Liver (tissue), 9 donors: ENCODE results near the gene KRTAP9-2. TPM values are rescaled to one million over a fixed set of nuclear protein-coding genes. Genes with fewer than 3 reads are reported as not detected.
"Not testable (repeated sequence)": the region's sequence is repeated elsewhere in the genome, so short reads cannot be mapped to it uniquely, and the experiment has no call there.

Experiments
- DNase-seq: peaks from one replicate; pipeline ENCODE4 v3.0.0-alpha.2; 2017; ENCODE audit warnings: low spot score
- H3K27ac ChIP-seq, 2 donors: one replicate each; pipeline ENCODE4 v1.7.0; 2013; ENCODE audit warnings: inconsistent platforms in 2 of 2, low read length in 2 of 2, control low read depth in 1 of 2, low read depth in 1 of 2, mild to moderate bottlenecking in 1 of 2
- H3K27me3 ChIP-seq, 4 donors: one replicate each; pipeline versions ENCODE4 v1.6.1 to v1.7.0; 2013; ENCODE audit warnings: low read length in 3 of 4, inconsistent platforms in 1 of 4, mild to moderate bottlenecking in 1 of 4, moderate library complexity in 1 of 4; ENCODE audit not compliant: control insufficient read depth in 4 of 4, insufficient read depth in 4 of 4
- H3K36me3 ChIP-seq, 4 donors: one replicate each; pipeline versions ENCODE4 v1.6.1 to v1.7.0; 2013; ENCODE audit warnings: low read length in 3 of 4, mild to moderate bottlenecking in 3 of 4, low read depth in 1 of 4, moderate library complexity in 1 of 4; ENCODE audit not compliant: control insufficient read depth in 4 of 4, insufficient read depth in 3 of 4
- H3K4me1 ChIP-seq, 4 donors: one replicate each; pipeline versions ENCODE4 v1.6.1 to v1.7.0; 2013; ENCODE audit warnings: low read length in 3 of 4, mild to moderate bottlenecking in 3 of 4, moderate library complexity in 1 of 4; ENCODE audit not compliant: control insufficient read depth in 4 of 4, insufficient read depth in 4 of 4
- H3K4me3 ChIP-seq, 3 donors: one replicate each; pipeline versions ENCODE4 v1.6.1 to v1.7.0; 2013; ENCODE audit warnings: low read length in 3 of 3, control low read depth in 1 of 3, low read depth in 1 of 3, mild to moderate bottlenecking in 1 of 3
- H3K9ac ChIP-seq, 2 donors: one replicate each; pipeline ENCODE4 v1.7.0; 2013; ENCODE audit warnings: low read length in 2 of 2, mild to moderate bottlenecking in 2 of 2, moderate library complexity in 2 of 2, control low read depth in 1 of 2, low read depth in 1 of 2
- H3K9me3 ChIP-seq, 4 donors: one replicate each; pipeline versions ENCODE4 v1.6.1 to v1.7.0; 2013; ENCODE audit warnings: low read length in 3 of 4; ENCODE audit not compliant: control insufficient read depth in 4 of 4
- ATF3 ChIP-seq: IDR thresholded peaks from 2 replicates; pipeline ENCODE4 v1.6.1; 2016; ENCODE audit warnings: antibody characterized with exemption
- EGR1 ChIP-seq, 2 donors: IDR thresholded peaks; 2 replicates each; pipeline ENCODE4 v1.6.1; 2016 to 2018; ENCODE audit warnings: antibody characterized with exemption in 2 of 2, low read depth in 2 of 2
- FOXA1 ChIP-seq: IDR thresholded peaks from 2 replicates; pipeline ENCODE4 v1.6.1; 2016; ENCODE audit warnings: antibody characterized with exemption
- FOXA2 ChIP-seq: IDR thresholded peaks from 2 replicates; pipeline ENCODE4 v1.6.1; 2016; ENCODE audit warnings: antibody characterized with exemption
- GABPA ChIP-seq, 2 donors: IDR thresholded peaks in 1 of 2; conservative IDR thresholded peaks in 1 of 2; 2 replicates each; pipeline ENCODE4 v1.6.1; 2016; ENCODE audit warnings: antibody characterized with exemption in 2 of 2, mild to moderate bottlenecking in 1 of 2, moderate library complexity in 1 of 2
- HNF4A ChIP-seq, 2 donors: conservative IDR thresholded peaks; 2 replicates each; pipeline ENCODE4 v1.6.1; 2016; ENCODE audit warnings: antibody characterized with exemption in 2 of 2, mild to moderate bottlenecking in 2 of 2
- HNF4G ChIP-seq: IDR thresholded peaks from 2 replicates; pipeline ENCODE4 v1.6.1; 2016; ENCODE audit warnings: antibody characterized with exemption
- JUND ChIP-seq, 2 donors: IDR thresholded peaks; 2 replicates each; pipeline ENCODE4 v1.6.1; 2016; ENCODE audit warnings: antibody characterized with exemption in 2 of 2
- MAX ChIP-seq: IDR thresholded peaks from 2 replicates; pipeline ENCODE4 v1.6.1; 2016; ENCODE audit warnings: antibody characterized with exemption
- NR2F2 ChIP-seq: IDR thresholded peaks from 2 replicates; pipeline ENCODE4 v1.6.1; 2016; ENCODE audit warnings: antibody characterized with exemption
- RAD21 ChIP-seq, 2 donors: IDR thresholded peaks; 2 replicates each; pipeline ENCODE4 v1.6.1; 2016; ENCODE audit warnings: antibody characterized with exemption in 2 of 2, mild to moderate bottlenecking in 2 of 2
- REST ChIP-seq: IDR thresholded peaks from 2 replicates; pipeline ENCODE4 v1.6.1; 2016; ENCODE audit warnings: antibody characterized with exemption, mild to moderate bottlenecking
- RXRA ChIP-seq, 2 donors: IDR thresholded peaks; 2 replicates each; pipeline ENCODE4 v1.6.1; 2017 to 2018; ENCODE audit warnings: antibody characterized with exemption in 2 of 2, mild to moderate bottlenecking in 1 of 2
- SP1 ChIP-seq: IDR thresholded peaks from 2 replicates; pipeline ENCODE4 v1.6.1; 2018; ENCODE audit warnings: antibody characterized with exemption, mild to moderate bottlenecking
- YY1 ChIP-seq: IDR thresholded peaks from 2 replicates; pipeline ENCODE4 v1.6.1; 2016; ENCODE audit warnings: antibody characterized with exemption, mild to moderate bottlenecking
- WGBS: extraction: QIAGEN DNeasy Blood & Tissue Kit; methylation state at CpG from one replicate; pipeline ENCODE4 v1.1.7; 2013; 5-methylcytosine and 5-hydroxymethylcytosine counted together
- polyA plus RNA-seq, 2 donors: library from polyadenylated mRNA; stranded (reverse) in 1 of 2; unstranded in 1 of 2; fragments of 200-250 nt in 1 of 2; fragments of >200 nt in 1 of 2; fragmentation: Nextera tagmentation in 1 of 2; extraction: Ambion mirVana in 1 of 2; gene quantifications; one replicate each; pipeline versions ENCODE4 v1.2.1 to v1.2.3, GENCODE V29; 2013 to 2015
- total RNA-seq, 2 donors: library from RNA; depleted of rRNA; stranded (reverse); fragments of >200 nt; gene quantifications; one replicate each; pipeline ENCODE4 v1.2.3, GENCODE V29; 2014
- donor health status: healthy.
- donor health status: healthy.
- donor health status: healthy.
- donor health status: healthy.
- donor health status: healthy.

Gene KRTAP9-2
- total and polyA plus RNA-seq, 4 donors: not detected

- no peak for TF ChIP-seq EGR1 (IDR thresholded peaks at IDR 0.05; ENCODE audit: low read depth in 2 of 2)
Observed at GRCh38 chr17:41251261-41251660, 24.8 kb downstream of the KRTAP9-2 start (continued).

- no peaks in the 10 kb centered on the region for H3K36me3 ChIP-seq
- H3K9ac ChIP-seq: no peak overlapping the region
- no peak overlapping the region for H3K4me3 ChIP-seq
- 0% methylated on average over 1 of the region's 1 CpG for WGBS
- H3K9me3 ChIP-seq: no peaks in the 10 kb centered on the region
- no peak for DNase-seq
- no peak overlapping the region for H3K27ac ChIP-seq
- no peak for TF ChIP-seq EGR1 (IDR thresholded peaks at IDR 0.05; ENCODE audit: low read depth in 2 of 2)
- TF ChIP-seq YY1: no peak
- TF ChIP-seq FOXA1: no peak
- no peak for TF ChIP-seq JUND (IDR thresholded peaks at IDR 0.05)
- no peak for TF ChIP-seq REST
- TF ChIP-seq ATF3: no peak
- no peak for TF ChIP-seq NR2F2
- no peak for TF ChIP-seq HNF4A (conservative IDR thresholded peaks at IDR 0.05)
- no peak for TF ChIP-seq SP1
- H3K4me1 ChIP-seq: no peaks in the 10 kb centered on the region
- peaks cover 0 to 2% (median 0%) of the 10 kb centered on the region in 4 donors for H3K27me3 ChIP-seq
Observed at GRCh38 chr17:41254861-41255260, 28.4 kb downstream of the KRTAP9-2 start.

GRCh38 chr17:41255381-41256290, 29.2 kb downstream of the KRTAP9-2 start, which contains the start of gene KRTAP9-9:
Gene KRTAP9-9, plus strand, starts transcription at chr17:41255384.
- H3K9ac ChIP-seq, H3K27me3 ChIP-seq, H3K36me3 ChIP-seq, H3K4me1 ChIP-seq, DNase-seq, H3K27ac ChIP-seq, H3K9me3 ChIP-seq, H3K4me3 ChIP-seq: not testable (repeated sequence)
- 62% methylated on average over 5 of the region's 5 CpGs for WGBS

- Histone ChIP-seq H3K36me3 (no peaks in the 10 kb centered on the region), H3K4me3 (no peak overlapping the region), H3K27ac (no peak overlapping the region), H3K9me3 (no peaks in the 10 kb centered on the region), H3K4me1 (no peaks in the 10 kb centered on the region), H3K27me3 (peaks cover 0 to 2% (median 0%) of the 10 kb centered on the region in 4 donors), H3K9ac (no peak overlapping the region)
- 93% methylated on average over 1 of the region's 1 CpG for WGBS
- TF ChIP-seq MAX (no peak), HNF4A (conservative IDR thresholded peaks at IDR 0.05) (no peak), FOXA2 (no peak), EGR1 (IDR thresholded peaks at IDR 0.05; ENCODE audit: low read depth in 2 of 2) (no peak), GABPA (IDR thresholded peaks at IDR 0.05 in 1 of 2, conservative IDR thresholded peaks at IDR 0.05 in 1 of 2) (no peak), HNF4G (no peak), JUND (IDR thresholded peaks at IDR 0.05) (no peak), RXRA (IDR thresholded peaks at IDR 0.05) (no peak), RAD21 (IDR thresholded peaks at IDR 0.05) (no peak), REST (no peak)
- no peak for DNase-seq
Observed at GRCh38 chr17:41256291-41256685, 29.8 kb downstream of the KRTAP9-2 start.
